ENCODE measurements around the gene SLC26A3.

- TF ChIP-seq, protein P1, sequence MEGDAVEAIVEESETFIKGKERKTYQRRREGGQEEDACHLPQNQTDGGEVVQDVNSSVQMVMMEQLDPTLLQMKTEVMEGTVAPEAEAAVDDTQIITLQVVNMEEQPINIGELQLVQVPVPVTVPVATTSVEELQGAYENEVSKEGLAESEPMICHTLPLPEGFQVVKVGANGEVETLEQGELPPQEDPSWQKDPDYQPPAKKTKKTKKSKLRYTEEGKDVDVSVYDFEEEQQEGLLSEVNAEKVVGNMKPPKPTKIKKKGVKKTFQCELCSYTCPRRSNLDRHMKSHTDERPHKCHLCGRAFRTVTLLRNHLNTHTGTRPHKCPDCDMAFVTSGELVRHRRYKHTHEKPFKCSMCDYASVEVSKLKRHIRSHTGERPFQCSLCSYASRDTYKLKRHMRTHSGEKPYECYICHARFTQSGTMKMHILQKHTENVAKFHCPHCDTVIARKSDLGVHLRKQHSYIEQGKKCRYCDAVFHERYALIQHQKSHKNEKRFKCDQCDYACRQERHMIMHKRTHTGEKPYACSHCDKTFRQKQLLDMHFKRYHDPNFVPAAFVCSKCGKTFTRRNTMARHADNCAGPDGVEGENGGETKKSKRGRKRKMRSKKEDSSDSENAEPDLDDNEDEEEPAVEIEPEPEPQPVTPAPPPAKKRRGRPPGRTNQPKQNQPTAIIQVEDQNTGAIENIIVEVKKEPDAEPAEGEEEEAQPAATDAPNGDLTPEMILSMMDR (IDR thresholded peaks at IDR 0.05) = no peak
- no peak for TF ChIP-seq POLR2A (IDR thresholded peaks at IDR 0.05; ENCODE audit: low read depth)
- no peak for TF ChIP-seq POLR2AphosphoS5 (IDR thresholded peaks at IDR 0.05)
Observed at GRCh38 chr7:107792364-107792763, 10.7 kb downstream of the SLC26A3 start.
